Transverse colon (tissue), 4 donors: ENCODE data around the gene ARHGAP42. TPM values are rescaled to one million over a fixed set of nuclear protein-coding genes. Genes with fewer than 3 reads are reported as not detected.

Experiments
- DNase-seq: peaks from one replicate; pipeline ENCODE4 v3.0.0-alpha.2; 2019
- H3K27ac ChIP-seq, 4 donors: fragments of 200-600 bp; sonication (generic); 2 replicates each; pipeline ENCODE4 v1.5.1; 2016 to 2018; ENCODE audit warnings: inconsistent platforms in 4 of 4
- H3K27me3 ChIP-seq: fragments of 200-600 bp; sonication (generic); 2 replicates; pipeline ENCODE4 v1.5.1; 2017; ENCODE audit warnings: inconsistent platforms
- H3K36me3 ChIP-seq, 4 donors: fragments of 200-600 bp; sonication (generic); 2 replicates each; pipeline ENCODE4 v1.5.1; 2017 to 2019; ENCODE audit warnings: inconsistent platforms in 4 of 4
- H3K4me1 ChIP-seq, 4 donors: fragments of 200-600 bp; sonication (generic); 2 replicates each; pipeline ENCODE4 v1.5.1; 2017 to 2020; ENCODE audit warnings: inconsistent platforms in 4 of 4
- H3K4me3 ChIP-seq, 4 donors: fragments of 200-600 bp; sonication (generic); 1 replicate in 1 of 4; 2 replicates in 3 of 4; pipeline versions ENCODE4 v1.5.1 to v1.6.1; 2017 to 2019; ENCODE audit warnings: inconsistent platforms in 4 of 4
- H3K9me3 ChIP-seq, 2 donors: fragments of 200-600 bp; sonication (generic); 2 replicates each; pipeline ENCODE4 v1.5.1; 2017 to 2019; ENCODE audit warnings: inconsistent platforms in 2 of 2
- CTCF ChIP-seq, 5 experiments: fragments of 200-600 bp in 3 of 5; fragments of 450-650 bp in 2 of 5; sonication (generic) in 3 of 5; IDR thresholded peaks; 1 replicate in 2 of 5; 2 replicates in 3 of 5; pipeline ENCODE4 v1.5.1; 2016 to 2017; ENCODE audit warnings: antibody characterized with exemption in 5 of 5, inconsistent platforms in 3 of 5, mild to moderate bottlenecking in 2 of 5, moderate library complexity in 1 of 5
- EP300 ChIP-seq: sonication (generic); formaldehyde crosslinking; IDR thresholded peaks from one replicate; pipeline ENCODE4 v1.6.1; 2017; ENCODE audit warnings: antibody characterized with exemption, low read depth
- POLR2A ChIP-seq: fragments of 450-650 bp; IDR thresholded peaks from one replicate; pipeline ENCODE4 v1.6.1; 2016; ENCODE audit warnings: antibody characterized with exemption, mild to moderate bottlenecking, moderate library complexity
- POLR2AphosphoS5 ChIP-seq, 3 donors: sonication (generic); formaldehyde crosslinking; IDR thresholded peaks; one replicate each; pipeline ENCODE4 v1.6.1; 2016; ENCODE audit warnings: antibody characterized with exemption in 3 of 3
- WGBS, 2 donors: methylation state at CpG; one replicate each; pipeline ENCODE4 v1.1.5; 2018; ENCODE audit warnings: low coverage in 1 of 2; 5-methylcytosine and 5-hydroxymethylcytosine counted together
- in situ Hi-C, 4 donors: fragments of 200-750 bp; cut with MboI; loops; one replicate each; pipeline versions ENCODE4 v1.15.0 to v1.15.1; 2017; ENCODE audit warnings: low sequenced_read_pairs in 3 of 4, low pct_ligation_motif_present in 1 of 4, low pct_unique_long_range_greater_than_20kb in 1 of 4
- intact Hi-C: fragments of 100-400 bp; cut with DNase I; formaldehyde crosslinking; loops from one replicate; pipeline ENCODE4 v1.15.1; 2023; ENCODE audit warnings: low total_unique reads
- total RNA-seq, 4 donors: library from RNA; depleted of rRNA; stranded (reverse); fragments of >200 nt; gene quantifications; one replicate each; pipeline ENCODE4 v1.1.0, GENCODE V29; 2016

Gene ARHGAP42
- total RNA-seq, 4 donors from 2014 or later = 33.3 to 62.5 (median 40.9) TPM

GRCh38 chr11:100716838-100717237 lies 29.8 kb downstream of the ARHGAP42 start:
- H3K4me3 ChIP-seq = no peak overlapping the region
- H3K27ac ChIP-seq = peak overlapping the region in 1 of 4 donors; percentile 7
- peaks cover 9 to 40% (median 17%) of the 10 kb centered on the region in 4 donors for H3K4me1 ChIP-seq
- no peaks in the 10 kb centered on the region for H3K27me3 ChIP-seq
- in situ Hi-C loops (no loop called here), intact Hi-C loops (no loop called here)
- no peak for TF ChIP-seq EP300
- no peak for DNase-seq
- no peaks in the 10 kb centered on the region for H3K36me3 ChIP-seq
- no peaks in the 10 kb centered on the region for H3K9me3 ChIP-seq
- 58 to 71% methylated on average over 3 of the region's 3 CpGs for WGBS, 2 donors

GRCh38 chr11:100719362-100719761 lies 32.3 kb downstream of the ARHGAP42 start:
- no peak for DNase-seq
- peak overlapping the region; percentile 11 to 63 (median 50) for H3K27ac ChIP-seq
- 14 to 22% methylated on average over 1 to 2 of the region's 2 CpGs for WGBS, 2 donors

GRCh38 chr11:100719809-100720221 lies 32.7 kb downstream of the ARHGAP42 start:
- Histone ChIP-seq H3K27me3 (no peaks in the 10 kb centered on the region), H3K36me3 (no peaks in the 10 kb centered on the region), H3K4me3 (no peak overlapping the region), H3K27ac (peak overlapping the region; percentile 11 to 63 (median 50)), H3K9me3 (no peaks in the 10 kb centered on the region), H3K4me1 (peaks cover 9 to 28% (median 12%) of the 10 kb centered on the region in 4 donors)
- DNase-seq = peak; percentile 39
- intact Hi-C loops = no loop called here
- in situ Hi-C loops = no loop called here
- 37 to 50% methylated on average over 3 of the region's 3 CpGs for WGBS, 2 donors
- TF ChIP-seq POLR2A (no peak), POLR2AphosphoS5 (IDR thresholded peaks at IDR 0.05) (peak in 2 of 3 donors; percentile 21 to 54)

More at GRCh38 chr11:100719362-100719761, 32.3 kb downstream of the ARHGAP42 start:
- Histone ChIP-seq H3K27me3 (no peaks in the 10 kb centered on the region), H3K9me3 (no peaks in the 10 kb centered on the region), H3K4me3 (no peak overlapping the region), H3K4me1 (peaks cover 9 to 31% (median 12%) of the 10 kb centered on the region in 4 donors), H3K36me3 (no peaks in the 10 kb centered on the region)
- in situ Hi-C loops (no loop called here), intact Hi-C loops (no loop called here)
- TF ChIP-seq POLR2A = no peak

GRCh38 chr11:100726680-100727079 lies 39.6 kb downstream of the ARHGAP42 start:
- DNase-seq = no peak

GRCh38 chr11:100727410-100727809 lies 40.3 kb downstream of the ARHGAP42 start:
- intact Hi-C loops = no loop called here
- TF ChIP-seq POLR2A (no peak), EP300 (no peak), CTCF (IDR thresholded peaks at IDR 0.05) (no peak), POLR2AphosphoS5 (IDR thresholded peaks at IDR 0.05) (no peak)
- H3K4me1 ChIP-seq = no peaks in the 10 kb centered on the region
- WGBS, 2 donors = 86 to 90% methylated on average over 2 to 9 of the region's 9 CpGs
- in situ Hi-C loops = no loop called here
- no peaks in the 10 kb centered on the region for H3K27me3 ChIP-seq
- DNase-seq = no peak
- no peak overlapping the region for H3K4me3 ChIP-seq
- no peaks in the 10 kb centered on the region for H3K9me3 ChIP-seq
- H3K27ac ChIP-seq = no peak overlapping the region
- H3K36me3 ChIP-seq = no peaks in the 10 kb centered on the region

More at GRCh38 chr11:100726680-100727079, 39.6 kb downstream of the ARHGAP42 start:
- intact Hi-C loops = no loop called here
- TF ChIP-seq EP300 (no peak), POLR2AphosphoS5 (IDR thresholded peaks at IDR 0.05) (no peak), POLR2A (no peak), CTCF (IDR thresholded peaks at IDR 0.05) (no peak)
- no peak overlapping the region for H3K27ac ChIP-seq
- H3K4me3 ChIP-seq = no peak overlapping the region
- 58 to 76% methylated on average over 1 of the region's 1 CpG for WGBS, 2 donors
- H3K9me3 ChIP-seq = no peaks in the 10 kb centered on the region
- no peaks in the 10 kb centered on the region for H3K27me3 ChIP-seq
- in situ Hi-C loops = no loop called here
- no peaks in the 10 kb centered on the region for H3K36me3 ChIP-seq
- no peaks in the 10 kb centered on the region for H3K4me1 ChIP-seq

GRCh38 chr11:100730266-100730665 lies 43.2 kb downstream of the ARHGAP42 start:
- WGBS, 2 donors = 84 to 94% methylated on average over 3 of the region's 3 CpGs
- no peaks in the 10 kb centered on the region for H3K36me3 ChIP-seq
- TF ChIP-seq EP300 (no peak), CTCF (IDR thresholded peaks at IDR 0.05) (no peak), POLR2AphosphoS5 (IDR thresholded peaks at IDR 0.05) (no peak), POLR2A (no peak)
- no peak overlapping the region for H3K4me3 ChIP-seq
- no peaks in the 10 kb centered on the region for H3K9me3 ChIP-seq
- DNase-seq = no peak
- no peak overlapping the region for H3K27ac ChIP-seq
- H3K4me1 ChIP-seq = peaks cover 0 to 3% (median 0%) of the 10 kb centered on the region in 4 donors
- no peaks in the 10 kb centered on the region for H3K27me3 ChIP-seq
- intact Hi-C loops (no loop called here), in situ Hi-C loops (no loop called here)
